GM10266 (cell line): ENCODE data around the gene PTCHD1.

Source experiments
- DNase-seq: peaks from one replicate; pipeline ENCODE4 v3.0.0; 2012; ENCODE audit errors: extremely low spot score
- TF ChIP-seq, protein P1 (sequence below): IDR thresholded peaks from 2 replicates; pipeline ENCODE4 v1.5.1; 2012; ENCODE audit warnings: mild to moderate bottlenecking, low read depth; ENCODE audit not compliant: control insufficient read depth, insufficient read depth; ENCODE audit errors: missing control alignments

PTCHD1 gene

DNA sequence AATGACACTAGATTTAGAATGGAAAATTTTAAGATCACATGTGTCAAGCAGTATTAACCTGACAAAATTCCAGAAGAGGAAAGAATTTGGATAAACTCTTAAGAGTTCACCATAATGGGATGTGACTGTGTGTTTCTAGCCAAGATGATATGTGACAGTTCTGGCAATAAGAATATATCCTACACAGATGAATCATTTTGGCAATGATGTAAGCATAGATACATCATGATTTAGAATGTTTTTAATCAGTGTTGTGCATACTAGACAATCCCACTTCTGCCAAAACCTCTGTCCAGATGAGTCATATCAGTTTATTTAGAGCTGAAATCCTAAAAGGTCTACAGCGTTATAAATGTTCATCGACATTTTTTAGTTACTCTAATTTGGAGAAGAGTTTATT is 48.8 kb downstream of the PTCHD1 start:
- DNase-seq = no peak
- TF ChIP-seq, protein P1, sequence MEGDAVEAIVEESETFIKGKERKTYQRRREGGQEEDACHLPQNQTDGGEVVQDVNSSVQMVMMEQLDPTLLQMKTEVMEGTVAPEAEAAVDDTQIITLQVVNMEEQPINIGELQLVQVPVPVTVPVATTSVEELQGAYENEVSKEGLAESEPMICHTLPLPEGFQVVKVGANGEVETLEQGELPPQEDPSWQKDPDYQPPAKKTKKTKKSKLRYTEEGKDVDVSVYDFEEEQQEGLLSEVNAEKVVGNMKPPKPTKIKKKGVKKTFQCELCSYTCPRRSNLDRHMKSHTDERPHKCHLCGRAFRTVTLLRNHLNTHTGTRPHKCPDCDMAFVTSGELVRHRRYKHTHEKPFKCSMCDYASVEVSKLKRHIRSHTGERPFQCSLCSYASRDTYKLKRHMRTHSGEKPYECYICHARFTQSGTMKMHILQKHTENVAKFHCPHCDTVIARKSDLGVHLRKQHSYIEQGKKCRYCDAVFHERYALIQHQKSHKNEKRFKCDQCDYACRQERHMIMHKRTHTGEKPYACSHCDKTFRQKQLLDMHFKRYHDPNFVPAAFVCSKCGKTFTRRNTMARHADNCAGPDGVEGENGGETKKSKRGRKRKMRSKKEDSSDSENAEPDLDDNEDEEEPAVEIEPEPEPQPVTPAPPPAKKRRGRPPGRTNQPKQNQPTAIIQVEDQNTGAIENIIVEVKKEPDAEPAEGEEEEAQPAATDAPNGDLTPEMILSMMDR = no peak

DNA sequence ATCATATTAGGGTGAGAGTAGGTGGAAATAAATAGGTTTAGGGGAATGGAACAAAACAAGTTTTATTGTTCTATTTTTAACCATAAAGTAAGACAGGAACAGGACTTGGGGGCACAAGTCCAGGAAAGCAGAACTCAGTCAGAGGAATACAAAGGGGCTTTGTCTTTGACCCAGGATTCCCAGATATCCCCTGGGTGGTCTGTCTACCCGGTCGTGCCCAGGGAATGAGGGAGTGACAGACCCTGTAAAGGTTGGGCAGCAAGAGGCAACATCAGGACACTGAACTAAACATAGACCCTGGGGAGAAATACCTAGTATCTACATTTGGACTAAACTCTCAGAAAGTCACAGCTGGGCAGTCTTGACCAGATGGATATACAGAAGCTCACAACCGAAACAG is 50.6 kb downstream of the PTCHD1 start:
- no peak for DNase-seq
- TF ChIP-seq, protein P1 = no peak

DNA sequence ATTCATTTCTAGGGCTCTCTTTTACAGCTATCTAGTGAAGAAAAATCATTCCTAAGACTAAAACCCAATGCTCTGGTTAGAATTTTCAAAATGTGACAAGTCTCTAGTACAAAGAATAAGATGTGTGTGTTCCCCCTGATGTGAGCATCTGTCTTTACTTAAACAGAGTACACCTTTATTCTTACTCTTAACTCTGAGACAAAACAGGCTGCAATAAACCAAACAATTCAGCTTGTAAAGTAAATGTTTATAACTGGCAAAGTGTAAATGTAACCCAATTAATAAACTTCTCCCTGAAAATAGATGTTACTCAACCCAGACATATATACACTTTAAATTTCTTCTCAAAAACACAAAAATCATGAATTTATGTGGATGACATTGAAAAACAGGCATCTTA is 51.6 kb downstream of the PTCHD1 start:
- TF ChIP-seq, protein P1 = no peak
- no peak for DNase-seq

DNA sequence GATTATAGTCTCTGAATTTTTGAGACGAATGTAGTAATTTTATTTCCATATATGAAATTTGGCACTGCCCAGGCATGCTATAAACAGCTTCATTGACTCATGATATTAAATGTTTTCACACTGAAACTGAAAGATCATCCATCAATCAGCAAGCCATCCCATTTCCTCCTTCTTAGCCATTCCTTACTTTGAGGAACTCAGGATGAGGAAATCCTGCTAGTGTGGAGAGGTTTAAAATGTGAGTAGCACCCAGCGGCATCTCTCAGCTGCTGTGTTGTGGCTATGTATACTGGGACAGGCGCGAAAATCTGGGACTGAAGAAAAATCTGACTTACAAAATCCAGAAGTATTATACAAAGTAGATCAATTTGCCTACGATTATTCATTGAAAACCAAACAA is 52.1 kb downstream of the PTCHD1 start:
- TF ChIP-seq, protein P1 = no peak
- no peak for DNase-seq

DNA sequence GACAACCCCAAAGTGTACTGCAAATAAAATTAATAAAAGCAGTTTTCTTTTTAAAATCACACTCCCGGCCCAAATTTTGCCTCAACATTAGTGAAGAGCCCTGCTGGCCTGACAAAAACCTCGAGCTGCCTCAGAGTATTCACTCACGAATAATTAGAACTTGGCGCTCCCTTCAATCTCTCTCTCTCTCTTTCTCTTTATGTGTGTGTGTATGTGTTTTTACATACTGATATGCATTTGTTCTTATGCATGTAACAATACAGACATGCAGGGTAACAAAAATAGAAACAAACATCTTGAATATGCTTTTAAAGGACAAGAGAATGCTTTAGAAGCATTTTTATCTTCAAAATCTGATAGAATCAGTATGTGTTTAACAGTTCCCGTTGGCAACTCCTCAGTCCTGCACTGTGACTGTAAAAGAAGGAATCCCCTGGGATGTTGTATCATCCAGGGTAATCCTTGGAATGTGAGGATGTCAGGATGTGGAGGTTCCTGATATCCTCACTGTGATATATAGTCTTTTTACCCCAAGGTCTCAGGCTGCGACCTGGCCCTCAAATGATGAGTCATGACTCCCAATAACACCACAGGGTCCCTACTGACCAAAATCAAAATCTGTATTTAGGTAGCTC is 53.0 kb downstream of the PTCHD1 start:
- TF ChIP-seq, protein P1 = no peak
- DNase-seq = no peak

DNA sequence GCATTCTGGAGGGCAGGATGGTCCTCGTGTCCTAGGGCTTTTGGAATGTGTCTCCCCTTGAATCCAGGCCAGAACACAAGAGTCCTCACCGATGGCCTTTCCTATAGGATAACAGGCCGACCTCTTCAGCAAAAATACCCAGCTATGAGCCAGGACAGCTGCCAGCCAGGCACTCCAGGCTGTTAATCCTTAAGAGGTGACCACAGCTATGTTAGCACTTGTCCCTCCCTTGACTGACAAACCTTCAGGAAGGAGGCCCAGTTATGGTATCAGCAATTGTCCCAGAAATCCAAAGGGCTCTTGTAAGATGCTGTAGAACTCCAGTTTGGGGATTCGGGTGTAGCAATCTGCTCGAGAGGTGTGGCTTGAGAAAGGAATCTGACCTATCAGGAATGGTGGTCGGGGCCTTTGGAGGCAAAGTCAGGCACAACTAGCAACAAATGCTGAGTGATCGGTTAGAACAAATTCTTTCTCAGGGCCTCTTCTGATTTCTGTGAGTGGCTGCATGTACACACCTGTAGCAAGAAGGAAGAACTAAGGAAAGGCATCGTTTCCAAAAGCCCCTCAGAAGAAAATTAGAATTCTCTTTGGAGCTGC is 54.6 kb downstream of the PTCHD1 start:
- DNase-seq = no peak
- TF ChIP-seq, protein P1 = no peak

DNA sequence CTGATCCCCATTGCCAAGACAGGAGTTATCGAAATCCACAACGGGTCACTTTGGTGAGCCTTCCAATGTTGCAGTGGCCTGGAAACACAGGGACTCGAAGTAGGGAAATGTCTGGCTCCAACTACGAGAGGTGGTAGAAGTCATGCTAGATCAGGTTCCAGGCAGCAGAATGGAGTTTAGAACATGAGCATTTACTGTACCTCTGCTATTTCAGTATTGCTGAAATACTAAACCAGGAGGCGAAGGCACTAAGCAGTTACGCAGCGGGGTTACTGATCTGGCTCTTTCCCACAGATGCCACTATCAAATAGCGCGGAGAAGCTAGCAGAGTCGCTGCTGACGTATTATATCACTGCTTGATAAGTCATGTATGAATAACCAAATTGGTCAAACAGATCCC is 56.3 kb downstream of the PTCHD1 start:
- no peak for DNase-seq
- TF ChIP-seq, protein P1 = no peak
